GM18508 (cell line): Measurements from ENCODE around the gene ALG11.
"Not testable (repeated sequence)": the region's sequence is repeated elsewhere in the genome, so short reads cannot be mapped to it uniquely, and the experiment has no call there.

Experiments used
- ATAC-seq: cut with Tn5 transposase; IDR thresholded peaks from one replicate; pipeline ENCODE4 v1.9.1; 2021; ENCODE audit warnings: moderate number of reproducible peaks; ENCODE audit not compliant: insufficient read depth, unreplicated experiment

Gene ALG11, protein sequence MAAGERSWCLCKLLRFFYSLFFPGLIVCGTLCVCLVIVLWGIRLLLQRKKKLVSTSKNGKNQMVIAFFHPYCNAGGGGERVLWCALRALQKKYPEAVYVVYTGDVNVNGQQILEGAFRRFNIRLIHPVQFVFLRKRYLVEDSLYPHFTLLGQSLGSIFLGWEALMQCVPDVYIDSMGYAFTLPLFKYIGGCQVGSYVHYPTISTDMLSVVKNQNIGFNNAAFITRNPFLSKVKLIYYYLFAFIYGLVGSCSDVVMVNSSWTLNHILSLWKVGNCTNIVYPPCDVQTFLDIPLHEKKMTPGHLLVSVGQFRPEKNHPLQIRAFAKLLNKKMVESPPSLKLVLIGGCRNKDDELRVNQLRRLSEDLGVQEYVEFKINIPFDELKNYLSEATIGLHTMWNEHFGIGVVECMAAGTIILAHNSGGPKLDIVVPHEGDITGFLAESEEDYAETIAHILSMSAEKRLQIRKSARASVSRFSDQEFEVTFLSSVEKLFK

GRCh38 chr13:52011632-52012511 is at the start of gene ALG11:
TSS of gene ALG11 (plus strand) at chr13:52012398. CDS start at chr13:52012419, 21 bp downstream.
- ATAC-seq, result peak; percentile 97

DNA sequence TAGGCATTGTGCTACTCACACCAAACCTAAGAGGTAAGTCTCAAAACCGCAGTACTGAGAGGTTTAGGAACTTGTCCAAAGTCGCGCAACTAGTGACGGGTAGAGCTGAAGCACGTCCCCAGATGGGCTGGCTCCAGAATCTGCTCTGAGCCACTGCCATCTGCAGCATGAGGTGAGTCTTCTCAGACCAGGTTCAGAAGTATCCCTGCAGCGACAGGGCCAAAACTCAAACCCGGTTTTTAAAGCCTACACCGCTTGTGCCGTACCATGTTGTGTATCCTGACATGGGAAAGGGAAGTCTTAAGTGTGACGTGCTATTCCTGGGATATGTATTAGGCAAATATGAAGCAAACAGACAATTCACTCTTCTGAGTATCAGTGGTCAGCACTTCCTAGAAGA is 46.0 kb upstream of the ALG11 start:
- no peak for ATAC-seq

GRCh38 chr13:51967482-51968446 is 44.4 kb upstream of the ALG11 start:
- ATAC-seq, result no peak

DNA sequence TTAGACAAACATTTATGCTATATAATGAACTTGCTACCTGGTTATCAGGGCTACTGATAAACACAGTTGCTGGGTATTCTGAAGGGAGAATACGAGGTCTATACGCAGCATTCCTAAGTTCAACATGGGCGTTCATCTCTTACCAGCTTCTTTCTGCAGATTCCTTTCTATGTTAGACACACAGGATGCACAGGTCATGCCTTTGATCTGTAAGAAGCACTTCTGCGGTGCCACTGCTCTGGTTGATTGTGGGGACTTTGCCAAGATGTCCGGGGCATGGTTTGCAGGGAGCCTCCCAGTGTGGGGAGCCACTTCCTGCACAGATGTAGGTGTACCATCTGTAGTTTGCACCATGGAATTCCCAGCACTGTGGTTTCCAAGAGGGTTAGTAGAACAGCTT is 41.8 kb upstream of the ALG11 start:
- no peak for ATAC-seq

GRCh38 chr13:51971520-51972426 is 40.4 kb upstream of the ALG11 start:
- ATAC-seq, result no peak

GRCh38 chr13:51974482-51974881 is 37.7 kb upstream of the ALG11 start:
- ATAC-seq, result no peak

DNA sequence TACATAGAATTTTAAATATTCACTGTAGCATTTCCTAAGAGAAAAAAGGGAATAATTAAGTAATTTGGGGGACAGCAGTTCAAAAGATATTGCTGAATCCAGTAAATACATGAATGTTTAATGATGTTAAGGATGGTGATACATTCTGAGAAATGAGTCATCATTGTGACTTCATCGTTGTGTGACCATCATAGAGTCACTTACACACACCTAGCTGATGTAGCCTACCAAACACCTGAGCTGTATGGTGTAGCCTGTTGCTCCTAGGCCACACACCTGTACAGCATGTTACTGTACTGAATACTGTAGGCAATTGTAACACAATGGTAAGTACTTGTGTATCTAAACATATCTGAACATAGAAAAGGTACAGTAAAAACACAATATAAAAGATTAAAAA is 35.8 kb upstream of the ALG11 start:
- no peak for ATAC-seq

- ATAC-seq, result no peak
Observed at GRCh38 chr13:51976890-51977289, 35.3 kb upstream of the ALG11 start.

DNA sequence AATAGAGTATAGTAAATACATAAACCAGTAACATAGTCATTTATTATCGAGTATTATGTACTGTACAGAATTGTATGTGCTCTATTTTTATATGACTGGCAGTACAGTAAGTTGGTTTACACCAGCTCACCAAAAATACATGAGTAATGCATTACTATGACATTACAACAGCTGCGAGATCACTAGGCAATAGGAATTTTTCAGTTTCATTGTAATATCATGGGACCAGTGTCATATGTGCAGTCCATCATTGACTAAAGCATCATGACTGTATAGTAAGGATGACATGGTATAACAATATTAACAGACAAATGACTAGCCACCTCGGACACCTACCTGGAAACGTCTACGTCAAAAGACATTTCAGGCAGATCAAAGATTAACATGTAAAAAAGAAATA is 34.6 kb upstream of the ALG11 start:
- no peak for ATAC-seq

DNA sequence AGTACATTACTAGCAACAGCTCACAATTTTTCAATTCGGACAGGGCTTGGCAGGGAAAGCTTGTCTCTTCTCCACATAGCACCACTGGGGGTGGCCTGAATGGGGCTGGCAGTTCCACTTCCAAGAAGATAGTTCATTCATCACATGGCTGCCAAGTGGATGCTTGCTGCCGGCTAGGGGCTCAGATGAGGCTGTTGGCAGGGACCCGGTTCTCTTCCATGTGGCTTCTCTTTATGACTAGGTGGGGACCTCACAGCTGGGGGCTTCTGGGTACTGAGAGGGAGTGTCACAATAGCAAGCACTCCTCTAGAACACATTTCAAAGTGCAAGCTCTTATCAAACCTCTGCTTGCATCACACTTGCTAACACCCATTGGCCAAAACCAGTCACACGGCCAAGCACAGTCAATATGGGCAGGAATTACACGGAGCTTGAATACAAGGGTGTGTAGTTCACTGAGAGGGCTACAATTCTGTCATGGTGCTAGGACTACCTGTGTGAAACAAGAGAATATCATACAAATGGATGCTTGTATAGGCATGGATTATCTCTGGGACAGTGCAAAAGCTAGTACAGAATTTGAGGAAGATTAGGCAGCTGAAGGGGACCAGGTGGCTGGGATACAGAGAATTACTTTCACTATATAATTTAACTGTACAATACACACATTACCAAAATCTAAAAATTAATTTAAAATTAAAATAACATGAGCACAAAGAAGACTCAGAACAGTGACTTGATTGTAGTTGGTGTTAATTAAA is 33.2 kb upstream of the ALG11 start:
- no peak for ATAC-seq

DNA sequence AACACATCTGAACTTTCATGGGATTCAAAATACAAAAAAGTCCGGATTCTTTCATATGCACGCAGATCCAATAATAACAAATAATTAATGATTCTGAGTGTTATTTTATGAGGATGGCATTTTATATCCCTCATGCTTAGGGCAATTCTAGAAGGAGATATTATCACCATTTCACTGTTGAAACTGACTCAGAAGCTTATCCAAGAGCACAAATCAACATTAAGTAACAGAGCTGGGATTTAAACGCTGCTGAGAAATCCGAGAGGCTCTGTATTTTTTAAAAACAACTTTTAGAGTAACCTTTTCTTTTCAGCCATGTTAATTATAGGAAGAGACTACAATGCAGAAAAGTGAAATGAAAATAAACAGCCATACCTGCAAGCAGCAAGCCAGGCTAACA is 31.3 kb upstream of the ALG11 start:
- ATAC-seq, result no peak

DNA sequence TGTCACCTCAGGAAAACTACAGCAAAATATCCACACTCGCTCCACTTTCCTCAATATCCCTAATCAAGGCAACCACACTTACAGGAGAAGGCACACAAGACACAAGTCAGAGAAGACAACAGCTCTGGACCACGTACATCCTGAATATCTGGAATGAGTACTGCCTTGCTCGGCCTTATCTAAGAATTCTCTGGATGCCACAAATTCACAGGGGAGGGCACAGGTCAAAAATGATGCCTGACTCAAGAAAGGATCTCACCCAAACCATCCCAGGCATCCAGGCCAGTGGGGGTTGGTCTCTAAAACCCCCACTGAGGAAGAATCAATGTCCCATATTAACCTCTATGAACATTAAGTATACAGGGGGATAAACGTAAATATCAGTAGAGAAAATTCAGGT is 30.8 kb upstream of the ALG11 start:
- no peak for ATAC-seq

DNA sequence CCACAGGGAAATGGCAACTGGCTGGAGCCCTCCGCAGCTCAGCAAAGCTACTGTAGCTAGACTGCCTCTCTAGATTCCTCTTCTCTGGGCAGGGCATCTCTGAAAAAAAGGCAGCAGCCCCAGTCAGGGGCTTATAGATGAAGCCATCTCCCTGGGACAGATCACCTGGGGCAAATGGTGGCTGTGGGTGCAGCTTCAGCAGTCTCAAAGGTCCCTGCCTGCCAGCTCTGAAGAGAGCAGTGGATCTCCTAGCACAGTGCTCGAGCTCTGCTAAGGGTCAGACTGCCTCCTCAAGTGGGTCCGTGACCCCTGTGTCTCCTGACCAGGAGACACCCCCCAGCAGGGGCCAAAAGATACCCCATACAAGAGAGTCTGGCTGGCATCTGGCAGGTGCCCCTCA is 28.9 kb upstream of the ALG11 start:
- not testable (repeated sequence) for ATAC-seq

GRCh38 chr13:51984904-51985303 is 27.3 kb upstream of the ALG11 start:
- not testable (repeated sequence) for ATAC-seq

DNA sequence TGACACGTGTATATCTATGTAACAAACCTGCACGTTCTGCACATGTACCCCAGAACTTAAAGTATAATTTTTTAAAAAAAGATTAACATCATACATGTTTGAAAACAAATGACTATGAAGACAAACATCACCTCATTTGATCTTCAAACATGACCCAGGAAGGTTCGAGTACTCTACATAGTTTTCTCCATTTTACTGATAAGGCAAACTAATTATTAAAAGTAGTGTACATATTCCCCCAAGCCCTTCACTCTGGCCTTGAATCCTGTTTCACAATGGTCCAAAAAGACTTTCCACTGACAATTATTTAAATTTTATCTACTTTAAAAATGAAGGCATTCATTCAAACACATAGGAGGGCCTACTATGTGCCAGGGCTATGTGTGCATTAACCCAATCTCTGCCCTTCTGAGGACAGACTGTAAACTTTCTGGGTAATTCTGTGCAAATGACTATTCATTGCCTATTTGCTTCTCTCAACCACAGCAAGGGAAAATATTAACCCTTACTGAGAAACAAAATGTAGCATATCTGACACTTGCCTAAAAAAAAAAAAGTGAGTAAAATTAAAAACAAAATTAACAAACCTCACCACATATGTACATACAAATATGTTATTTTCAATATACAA is 23.1 kb upstream of the ALG11 start:
- no peak for ATAC-seq

- ATAC-seq, result no peak
Observed at GRCh38 chr13:51993713-51994112, 18.5 kb upstream of the ALG11 start.

GRCh38 chr13:51995677-51996551 is 16.3 kb upstream of the ALG11 start:
- no peak for ATAC-seq
